K562 (cell line): ENCODE data around the gene SCN4B. TPM values are rescaled to one million over a fixed set of nuclear protein-coding genes. Genes with fewer than 3 reads are reported as not detected.

Experiments
- ATAC-seq: fragments of 200-7000 bp; cut with Tn5 transposase; 3 replicates; pipeline ENCODE4 v1.9.1; 2020; ENCODE audit warnings: moderate library complexity
- BruUV-seq: library from RNA; stranded (reverse); fragments of 400-500 nt; replicated peaks from 2 replicates; lab custom pipeline; 2021; lab: Mats Ljungman, UMichigan
- CTCF ChIA-PET: fragments of 300-600 bp; formaldehyde crosslinking; extraction: SDS; loops from one replicate; lab custom pipeline; 2021; ENCODE audit warnings: low intra/inter-chr PET ratio; lab: Yijun Ruan, JAX
- POLR2A ChIA-PET: fragments of 300-600, 350-650 bp; sonication (Branson Sonifier 250); formaldehyde crosslinking; extraction: SDS; loops from one replicate; lab custom pipeline; 2021; ENCODE audit warnings: antibody characterized with exemption, inconsistent platforms; lab: Yijun Ruan, JAX
- DNase-seq, 4 experiments: peaks; one replicate each; pipeline versions ENCODE4 v3.0.0 to v3.0.0-alpha.2; 2011 to 2018; ENCODE audit warnings: low spot score in 3 of 4, mixed read lengths in 3 of 4; ENCODE audit errors: extremely low read depth in 1 of 4
- FAIRE-seq: peaks from 2 replicates; lab custom pipeline; 2011; peaks lifted over from hg19 to GRCh38; lab: Jason Lieb, UNC
- H2AFZ ChIP-seq: 2 replicates; pipeline ENCODE4 v1.6.0; 2011; ENCODE audit warnings: low read depth, low read length, control low read depth, inconsistent platforms
- H3K27ac ChIP-seq: fragments of 200-600 bp; 3 replicates; pipeline ENCODE4 v1.8.0; 2011; ENCODE audit warnings: low read depth, mild to moderate bottlenecking, control low read depth, inconsistent platforms, low read length, moderate library complexity, mixed read lengths; ENCODE audit errors: extremely low read depth
- H3K27me3 ChIP-seq, 2 experiments: fragments of 300-600 bp in 1 of 2; 2 replicates in 1 of 2; 3 replicates in 1 of 2; pipeline versions ENCODE4 v1.6.0 to v1.8.0; 2011; ENCODE audit warnings: inconsistent platforms in 2 of 2, low read length in 2 of 2, mild to moderate bottlenecking in 1 of 2, mixed read lengths in 1 of 2, moderate library complexity in 1 of 2; ENCODE audit not compliant: control insufficient read depth in 2 of 2, insufficient read depth in 2 of 2
- H3K36me3 ChIP-seq: fragments of 300-600 bp; 3 replicates; pipeline ENCODE4 v1.8.0; 2011; ENCODE audit warnings: mild to moderate bottlenecking, low read length, inconsistent platforms; ENCODE audit not compliant: control insufficient read depth, insufficient read depth
- H3K4me1 ChIP-seq, 2 experiments: fragments of 200-600 bp in 1 of 2; replicated peaks in 1 of 2; 2 replicates in 1 of 2; 3 replicates in 1 of 2; pipeline versions ENCODE4 v1.5.1 to v1.8.0; 2011; ENCODE audit warnings: inconsistent platforms in 2 of 2, low read length in 2 of 2, mild to moderate bottlenecking in 1 of 2, mixed read lengths in 1 of 2, moderate library complexity in 1 of 2; ENCODE audit not compliant: control insufficient read depth in 2 of 2, insufficient read depth in 2 of 2
- H3K4me2 ChIP-seq: 2 replicates; pipeline ENCODE4 v1.6.1; 2011; ENCODE audit warnings: low read length, control low read depth, inconsistent platforms, mixed read lengths; ENCODE audit not compliant: insufficient read depth
- H3K4me3 ChIP-seq: fragments of 200-600 bp; sonication (generic), shearing (Covaris generic); 2 replicates; pipeline ENCODE4 v1.5.1; 2016; ENCODE audit warnings: control low read depth, inconsistent platforms
- H3K79me2 ChIP-seq: fragments of 200-600 bp; 3 replicates; pipeline ENCODE4 v1.8.0; 2011; ENCODE audit warnings: low read length, inconsistent platforms; ENCODE audit not compliant: control insufficient read depth, insufficient read depth
- H3K9ac ChIP-seq, 2 experiments: 2 replicates each; pipeline versions ENCODE4 v1.6.0 to v1.6.1; 2011; ENCODE audit warnings: low read depth in 2 of 2, low read length in 2 of 2, control low read depth in 1 of 2, inconsistent platforms in 1 of 2, mild to moderate bottlenecking in 1 of 2, mixed read lengths in 1 of 2; ENCODE audit not compliant: insufficient read depth in 1 of 2
- H3K9me1 ChIP-seq: one replicate; pipeline ENCODE4 v1.6.0; 2011; ENCODE audit warnings: inconsistent platforms, mild to moderate bottlenecking, low read length, moderate library complexity; ENCODE audit not compliant: control insufficient read depth, insufficient read depth
- H3K9me3 ChIP-seq: replicated peaks from 2 replicates; pipeline ENCODE4 v1.5.1; 2011; ENCODE audit warnings: low read depth, low read length, inconsistent platforms; ENCODE audit not compliant: control insufficient read depth, insufficient read depth
- H4K20me1 ChIP-seq: replicated peaks from 2 replicates; pipeline ENCODE4 v1.6.1; 2011; ENCODE audit warnings: low read length, inconsistent platforms, mixed read lengths; ENCODE audit not compliant: control insufficient read depth, insufficient read depth
- CXXC5 ChIP-seq: fragments of 250-450 bp; sonication (Bioruptor Pico); IDR thresholded peaks from 2 replicates; pipeline ENCODE4 v1.8.0; 2022; ENCODE audit warnings: inconsistent platforms, mild to moderate bottlenecking, moderate library complexity
- DPF2 ChIP-seq: fragments of 450-650 bp; IDR thresholded peaks from 2 replicates; pipeline ENCODE4 v1.6.1; 2016
- ELF2 ChIP-seq: fragments of 250-450 bp; sonication (Bioruptor Pico); IDR thresholded peaks from 2 replicates; pipeline ENCODE4 v1.5.0; 2021; ENCODE audit warnings: mild to moderate bottlenecking
- KDM5B ChIP-seq: fragments of 200-600 bp; sonication (generic); IDR thresholded peaks from 2 replicates; pipeline ENCODE4 v1.6.1; 2012; ENCODE audit warnings: low read depth, mild to moderate bottlenecking, moderate library complexity, low read length, control low read depth, inconsistent platforms; ENCODE audit not compliant: insufficient replicate concordance
- PCBP1 ChIP-seq: fragments of 200-400 bp; formaldehyde crosslinking; IDR thresholded peaks from 2 replicates; pipeline ENCODE4 v1.6.1; 2018; ENCODE audit warnings: mild to moderate bottlenecking, low read depth, low read length; ENCODE audit not compliant: poor library complexity, severe bottlenecking
- POLR3G ChIP-seq: IDR thresholded peaks from 2 replicates; pipeline ENCODE4 v1.6.1; 2011; ENCODE audit not compliant: insufficient read length, insufficient replicate concordance; ENCODE audit errors: extremely low read depth
- SOX6 ChIP-seq: fragments of 450-650 bp; IDR thresholded peaks from 2 replicates; pipeline ENCODE4 v1.6.1; 2014; ENCODE audit warnings: mild to moderate bottlenecking
- ZFX ChIP-seq: sonication (generic); formaldehyde crosslinking; IDR thresholded peaks from 2 replicates; pipeline ENCODE4 v1.8.0; 2022; ENCODE audit warnings: mild to moderate bottlenecking, missing genetic modification reagents, moderate library complexity
- ZNF143 ChIP-seq: sonication (generic); formaldehyde crosslinking; IDR thresholded peaks from 2 replicates; pipeline ENCODE4 v1.9.0; 2022; ENCODE audit warnings: mild to moderate bottlenecking, missing genetic modification reagents
- WGBS: fragments of 100-300 bp; shearing (Covaris generic); methylation state at CpG from one replicate; pipeline ENCODE4 v1.1.6; 2016; ENCODE audit warnings: low coverage, mixed read lengths; ENCODE audit not compliant: insufficient coverage; ENCODE audit errors: missing lambda C conversion rate; 5-methylcytosine and 5-hydroxymethylcytosine counted together
- in situ Hi-C: fragments of 300-500 bp; cut with MboI; formaldehyde crosslinking; loops from 4 replicates; pipeline ENCODE4 v1.15.0; 2018; ENCODE audit warnings: inconsistent platforms, mixed read lengths
- intact Hi-C: fragments of 100-400 bp; cut with micrococcal nuclease; formaldehyde crosslinking; loops from 2 replicates; pipeline ENCODE4 v1.14.2; 2022
- polyA plus RNA-seq, 8 experiments: library from polyadenylated mRNA; depleted of rRNA in 4 of 8; stranded (reverse) in 5 of 8; unstranded in 3 of 8; fragments of >200 nt; fragmentation: Nextera tagmentation in 2 of 8; fragmentation: Illumina TruSeq in 1 of 8; extraction: Ambion mirVana in 2 of 8; extraction: Trizol in 1 of 8; gene quantifications; 2 replicates each; pipeline versions ENCODE4 v1.2.1 to v1.2.3, GENCODE V29; 2011 to 2014; ENCODE audit warnings: inconsistent platforms in 1 of 8, missing spikeins in 1 of 8
- total RNA-seq, 7 experiments: library from RNA; depleted of rRNA in 6 of 7; stranded (reverse); fragments of >200 nt in 6 of 7; fragmentation: Illumina TruSeq in 2 of 7; extraction: Trizol in 2 of 7; gene quantifications; 2 replicates each; pipeline versions ENCODE4 v1.2.1 to v1.2.3, GENCODE V29; 2011 to 2021; ENCODE audit warnings: low replicate concordance in 1 of 7
- TF ChIP-seq, protein P1 (sequence below): fragments of 200-600 bp; sonication (generic); IDR thresholded peaks from one replicate; pipeline ENCODE4 v1.6.1; 2012; ENCODE audit warnings: mild to moderate bottlenecking, low read depth, low read length, inconsistent platforms
- TF ChIP-seq, protein P2 (sequence below): fragments of 250-450 bp; sonication (Bioruptor Pico); IDR thresholded peaks from 2 replicates; pipeline ENCODE4 v1.8.0; 2021; ENCODE audit warnings: mild to moderate bottlenecking, moderate library complexity

The SCN4B gene
- total and polyA plus RNA-seq, 9 of the 15 experiments (the other 6 are each of a cell fraction or from before 2014, with no cell fraction given): 0.03 TPM; not detected in 8

DNA sequence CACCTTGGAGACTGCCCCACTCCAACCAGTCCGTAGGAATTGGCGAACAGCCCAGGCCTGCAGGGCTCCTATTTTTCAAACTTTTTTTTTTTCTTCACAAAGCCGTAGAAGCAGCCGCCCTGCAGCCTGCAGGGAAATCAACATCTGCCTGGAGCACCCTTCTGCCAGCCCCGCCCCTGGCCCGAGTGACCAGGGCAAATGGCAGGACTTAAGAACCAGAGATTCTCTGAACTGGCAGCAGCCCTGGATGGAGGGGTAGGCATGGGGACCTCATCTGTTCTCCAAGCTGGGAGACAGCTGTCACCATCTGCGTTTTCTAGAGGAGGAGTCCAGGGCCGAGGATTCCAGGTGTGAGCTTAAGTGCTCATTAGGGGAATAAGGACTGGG, 18.3 kb upstream of the SCN4B start:
- H3K27ac ChIP-seq: no peak overlapping the region
- no peak for DNase-seq
- BruUV-seq: no TSS peak
- H3K9me3 ChIP-seq: no peaks in the 10 kb centered on the region
- in situ Hi-C loops (no loop called here), intact Hi-C loops (loop anchor here (1.0 to 10.0 kb wide), 4 partner anchors 26 to 352 kb away; no protein-coding TSS in a partner anchor)
- no peak for FAIRE-seq
- H3K4me2 ChIP-seq: no peak overlapping the region
- no peak overlapping the region for H3K4me3 ChIP-seq
- WGBS: 2% methylated on average over 8 of the region's 8 CpGs
- CTCF ChIA-PET: interaction anchor here (0.9 to 1.8 kb wide), 4 partner anchors 26 to 352 kb away, joined by 3 to 17 read pairs (median 6); no protein-coding TSS in a partner anchor
- no peaks in the 10 kb centered on the region for H3K36me3 ChIP-seq
- H3K27me3 ChIP-seq: peaks cover 30 to 84% of the 10 kb centered on the region in 2 experiments; a peak in 4 of 5 replicates
- no peaks in the 10 kb centered on the region for H3K9me1 ChIP-seq
- H3K79me2 ChIP-seq: no peaks in the 10 kb centered on the region
- POLR2A ChIA-PET: interaction anchor here (0.6 kb wide), 1 partner anchor 24 kb away, joined by 3 read pairs; no protein-coding TSS in a partner anchor
- no peak overlapping the region for H3K9ac ChIP-seq
- peaks cover 0 to 10% of the 10 kb centered on the region in 2 experiments; a peak in 2 of 5 replicates for H3K4me1 ChIP-seq
- ATAC-seq: no peak
- H4K20me1 ChIP-seq: peaks cover 22% of the 10 kb centered on the region
- H2AFZ ChIP-seq: no peak overlapping the region
- TF ChIP-seq SOX6 (no peak), ZFX (no peak), DPF2 (no peak), CXXC5 (CRISPR knock-in tag) (no peak), PCBP1 (no peak), KDM5B (no peak), POLR3G (no peak), ELF2 (CRISPR knock-in tag) (no peak), ZNF143 (CRISPR knock-in tag) (no peak)
- TF ChIP-seq, protein P1, sequence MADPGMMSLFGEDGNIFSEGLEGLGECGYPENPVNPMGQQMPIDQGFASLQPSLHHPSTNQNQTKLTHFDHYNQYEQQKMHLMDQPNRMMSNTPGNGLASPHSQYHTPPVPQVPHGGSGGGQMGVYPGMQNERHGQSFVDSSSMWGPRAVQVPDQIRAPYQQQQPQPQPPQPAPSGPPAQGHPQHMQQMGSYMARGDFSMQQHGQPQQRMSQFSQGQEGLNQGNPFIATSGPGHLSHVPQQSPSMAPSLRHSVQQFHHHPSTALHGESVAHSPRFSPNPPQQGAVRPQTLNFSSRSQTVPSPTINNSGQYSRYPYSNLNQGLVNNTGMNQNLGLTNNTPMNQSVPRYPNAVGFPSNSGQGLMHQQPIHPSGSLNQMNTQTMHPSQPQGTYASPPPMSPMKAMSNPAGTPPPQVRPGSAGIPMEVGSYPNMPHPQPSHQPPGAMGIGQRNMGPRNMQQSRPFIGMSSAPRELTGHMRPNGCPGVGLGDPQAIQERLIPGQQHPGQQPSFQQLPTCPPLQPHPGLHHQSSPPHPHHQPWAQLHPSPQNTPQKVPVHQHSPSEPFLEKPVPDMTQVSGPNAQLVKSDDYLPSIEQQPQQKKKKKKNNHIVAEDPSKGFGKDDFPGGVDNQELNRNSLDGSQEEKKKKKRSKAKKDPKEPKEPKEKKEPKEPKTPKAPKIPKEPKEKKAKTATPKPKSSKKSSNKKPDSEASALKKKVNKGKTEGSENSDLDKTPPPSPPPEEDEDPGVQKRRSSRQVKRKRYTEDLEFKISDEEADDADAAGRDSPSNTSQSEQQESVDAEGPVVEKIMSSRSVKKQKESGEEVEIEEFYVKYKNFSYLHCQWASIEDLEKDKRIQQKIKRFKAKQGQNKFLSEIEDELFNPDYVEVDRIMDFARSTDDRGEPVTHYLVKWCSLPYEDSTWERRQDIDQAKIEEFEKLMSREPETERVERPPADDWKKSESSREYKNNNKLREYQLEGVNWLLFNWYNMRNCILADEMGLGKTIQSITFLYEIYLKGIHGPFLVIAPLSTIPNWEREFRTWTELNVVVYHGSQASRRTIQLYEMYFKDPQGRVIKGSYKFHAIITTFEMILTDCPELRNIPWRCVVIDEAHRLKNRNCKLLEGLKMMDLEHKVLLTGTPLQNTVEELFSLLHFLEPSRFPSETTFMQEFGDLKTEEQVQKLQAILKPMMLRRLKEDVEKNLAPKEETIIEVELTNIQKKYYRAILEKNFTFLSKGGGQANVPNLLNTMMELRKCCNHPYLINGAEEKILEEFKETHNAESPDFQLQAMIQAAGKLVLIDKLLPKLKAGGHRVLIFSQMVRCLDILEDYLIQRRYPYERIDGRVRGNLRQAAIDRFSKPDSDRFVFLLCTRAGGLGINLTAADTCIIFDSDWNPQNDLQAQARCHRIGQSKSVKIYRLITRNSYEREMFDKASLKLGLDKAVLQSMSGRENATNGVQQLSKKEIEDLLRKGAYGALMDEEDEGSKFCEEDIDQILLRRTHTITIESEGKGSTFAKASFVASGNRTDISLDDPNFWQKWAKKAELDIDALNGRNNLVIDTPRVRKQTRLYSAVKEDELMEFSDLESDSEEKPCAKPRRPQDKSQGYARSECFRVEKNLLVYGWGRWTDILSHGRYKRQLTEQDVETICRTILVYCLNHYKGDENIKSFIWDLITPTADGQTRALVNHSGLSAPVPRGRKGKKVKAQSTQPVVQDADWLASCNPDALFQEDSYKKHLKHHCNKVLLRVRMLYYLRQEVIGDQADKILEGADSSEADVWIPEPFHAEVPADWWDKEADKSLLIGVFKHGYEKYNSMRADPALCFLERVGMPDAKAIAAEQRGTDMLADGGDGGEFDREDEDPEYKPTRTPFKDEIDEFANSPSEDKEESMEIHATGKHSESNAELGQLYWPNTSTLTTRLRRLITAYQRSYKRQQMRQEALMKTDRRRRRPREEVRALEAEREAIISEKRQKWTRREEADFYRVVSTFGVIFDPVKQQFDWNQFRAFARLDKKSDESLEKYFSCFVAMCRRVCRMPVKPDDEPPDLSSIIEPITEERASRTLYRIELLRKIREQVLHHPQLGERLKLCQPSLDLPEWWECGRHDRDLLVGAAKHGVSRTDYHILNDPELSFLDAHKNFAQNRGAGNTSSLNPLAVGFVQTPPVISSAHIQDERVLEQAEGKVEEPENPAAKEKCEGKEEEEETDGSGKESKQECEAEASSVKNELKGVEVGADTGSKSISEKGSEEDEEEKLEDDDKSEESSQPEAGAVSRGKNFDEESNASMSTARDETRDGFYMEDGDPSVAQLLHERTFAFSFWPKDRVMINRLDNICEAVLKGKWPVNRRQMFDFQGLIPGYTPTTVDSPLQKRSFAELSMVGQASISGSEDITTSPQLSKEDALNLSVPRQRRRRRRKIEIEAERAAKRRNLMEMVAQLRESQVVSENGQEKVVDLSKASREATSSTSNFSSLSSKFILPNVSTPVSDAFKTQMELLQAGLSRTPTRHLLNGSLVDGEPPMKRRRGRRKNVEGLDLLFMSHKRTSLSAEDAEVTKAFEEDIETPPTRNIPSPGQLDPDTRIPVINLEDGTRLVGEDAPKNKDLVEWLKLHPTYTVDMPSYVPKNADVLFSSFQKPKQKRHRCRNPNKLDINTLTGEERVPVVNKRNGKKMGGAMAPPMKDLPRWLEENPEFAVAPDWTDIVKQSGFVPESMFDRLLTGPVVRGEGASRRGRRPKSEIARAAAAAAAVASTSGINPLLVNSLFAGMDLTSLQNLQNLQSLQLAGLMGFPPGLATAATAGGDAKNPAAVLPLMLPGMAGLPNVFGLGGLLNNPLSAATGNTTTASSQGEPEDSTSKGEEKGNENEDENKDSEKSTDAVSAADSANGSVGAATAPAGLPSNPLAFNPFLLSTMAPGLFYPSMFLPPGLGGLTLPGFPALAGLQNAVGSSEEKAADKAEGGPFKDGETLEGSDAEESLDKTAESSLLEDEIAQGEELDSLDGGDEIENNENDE: no peak
- TF ChIP-seq, protein P2, sequence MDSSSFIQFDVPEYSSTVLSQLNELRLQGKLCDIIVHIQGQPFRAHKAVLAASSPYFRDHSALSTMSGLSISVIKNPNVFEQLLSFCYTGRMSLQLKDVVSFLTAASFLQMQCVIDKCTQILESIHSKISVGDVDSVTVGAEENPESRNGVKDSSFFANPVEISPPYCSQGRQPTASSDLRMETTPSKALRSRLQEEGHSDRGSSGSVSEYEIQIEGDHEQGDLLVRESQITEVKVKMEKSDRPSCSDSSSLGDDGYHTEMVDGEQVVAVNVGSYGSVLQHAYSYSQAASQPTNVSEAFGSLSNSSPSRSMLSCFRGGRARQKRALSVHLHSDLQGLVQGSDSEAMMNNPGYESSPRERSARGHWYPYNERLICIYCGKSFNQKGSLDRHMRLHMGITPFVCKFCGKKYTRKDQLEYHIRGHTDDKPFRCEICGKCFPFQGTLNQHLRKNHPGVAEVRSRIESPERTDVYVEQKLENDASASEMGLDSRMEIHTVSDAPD (CRISPR knock-in tag): no peak
